ENCODE data around the gene FZD4.
"Not testable (repeated sequence)": the region's sequence is repeated elsewhere in the genome, so short reads cannot be mapped to it uniquely, and the experiment has no call there.

FZD4 gene

GRCh38 chr11:86955361-86956120 lies at the start of gene FZD4:
Gene FZD4, minus strand, starts transcription at chr11:86955395. Its CDS starts 310 bp downstream, at chr11:86955085.
- DNase-seq (ENCODE audit: extremely low read depth in 1 of 2, low read depth in 1 of 2), result peak in 1 of 2 donors; percentile 13

- DNase-seq (ENCODE audit: extremely low read depth in 1 of 2, low read depth in 1 of 2), result not testable (repeated sequence)
Observed at GRCh38 chr11:87004281-87004680, 49.1 kb upstream of the FZD4 start.

- DNase-seq (ENCODE audit: extremely low read depth in 1 of 2, low read depth in 1 of 2), result no peak
Observed at GRCh38 chr11:87002918-87003317, 47.7 kb upstream of the FZD4 start.

- no peak for DNase-seq (ENCODE audit: extremely low read depth in 1 of 2, low read depth in 1 of 2)
Observed at GRCh38 chr11:86999859-87000753, 44.9 kb upstream of the FZD4 start.

GRCh38 chr11:86999388-86999787 lies 44.2 kb upstream of the FZD4 start:
- no peak for DNase-seq (ENCODE audit: extremely low read depth in 1 of 2, low read depth in 1 of 2)

- DNase-seq (ENCODE audit: extremely low read depth in 1 of 2, low read depth in 1 of 2), result no peak
Observed at GRCh38 chr11:86996953-86997570, 41.9 kb upstream of the FZD4 start.

- no peak for DNase-seq (ENCODE audit: extremely low read depth in 1 of 2, low read depth in 1 of 2)
Observed at GRCh38 chr11:86993031-86993430, 37.8 kb upstream of the FZD4 start.

GRCh38 chr11:86992340-86992739 lies 37.1 kb upstream of the FZD4 start:
- not testable (repeated sequence) for DNase-seq (ENCODE audit: extremely low read depth in 1 of 2, low read depth in 1 of 2)

- no peak for DNase-seq (ENCODE audit: extremely low read depth in 1 of 2, low read depth in 1 of 2)
Observed at GRCh38 chr11:86991341-86991740, 36.1 kb upstream of the FZD4 start.

GRCh38 chr11:86990515-86990914 lies 35.3 kb upstream of the FZD4 start:
- DNase-seq (ENCODE audit: extremely low read depth in 1 of 2, low read depth in 1 of 2), result no peak

- no peak for DNase-seq (ENCODE audit: extremely low read depth in 1 of 2, low read depth in 1 of 2)
Observed at GRCh38 chr11:86990031-86990430, 34.8 kb upstream of the FZD4 start.

GRCh38 chr11:86988351-86988881 lies 33.2 kb upstream of the FZD4 start:
- DNase-seq (ENCODE audit: extremely low read depth in 1 of 2, low read depth in 1 of 2), result no peak

GRCh38 chr11:86987679-86988078 lies 32.5 kb upstream of the FZD4 start:
- no peak for DNase-seq (ENCODE audit: extremely low read depth in 1 of 2, low read depth in 1 of 2)

- DNase-seq (ENCODE audit: extremely low read depth in 1 of 2, low read depth in 1 of 2), result no peak
Observed at GRCh38 chr11:86984701-86985100, 29.5 kb upstream of the FZD4 start.

- DNase-seq (ENCODE audit: extremely low read depth in 1 of 2, low read depth in 1 of 2), result no peak
Observed at GRCh38 chr11:86983021-86983488, 27.9 kb upstream of the FZD4 start.

- DNase-seq (ENCODE audit: extremely low read depth in 1 of 2, low read depth in 1 of 2), result no peak
Observed at GRCh38 chr11:86981777-86982540, 26.8 kb upstream of the FZD4 start.

- DNase-seq (ENCODE audit: extremely low read depth in 1 of 2, low read depth in 1 of 2), result no peak
Observed at GRCh38 chr11:86980086-86980796, 25.0 kb upstream of the FZD4 start.

- DNase-seq (ENCODE audit: extremely low read depth in 1 of 2, low read depth in 1 of 2), result no peak
Observed at GRCh38 chr11:86978756-86979608, 23.8 kb upstream of the FZD4 start.

- DNase-seq (ENCODE audit: extremely low read depth in 1 of 2, low read depth in 1 of 2), result no peak
Observed at GRCh38 chr11:86978247-86978646, 23.1 kb upstream of the FZD4 start.

All from activated CD8-positive, alpha-beta memory T cell treated with anti-CD3 and anti-CD28 coated beads for 1 hour (primary cell).